Vagina (tissue), 2 donors: ENCODE results near the gene HCFC1R1.

Source experiments
- POLR2A ChIP-seq, 2 donors: fragments of 450-650 bp; IDR thresholded peaks; one replicate each; pipeline ENCODE4 v1.6.1; 2017; ENCODE audit warnings: antibody characterized with exemption in 2 of 2, mild to moderate bottlenecking in 2 of 2, moderate library complexity in 2 of 2
- POLR2AphosphoS5 ChIP-seq, 2 donors: sonication (generic); formaldehyde crosslinking; IDR thresholded peaks; one replicate each; pipeline ENCODE4 v1.9.0; 2017; ENCODE audit warnings: antibody characterized with exemption in 2 of 2, mild to moderate bottlenecking in 2 of 2, low read depth in 1 of 2; ENCODE audit not compliant: insufficient read depth in 1 of 2
- TF ChIP-seq, protein P1 (sequence below), 3 experiments: fragments of 450-650 bp in 2 of 3; fragments of 200-600 bp in 1 of 3; sonication (generic) in 1 of 3; IDR thresholded peaks; one replicate each; pipeline ENCODE4 v1.5.1; 2017 to 2019; ENCODE audit warnings: antibody characterized with exemption in 3 of 3, mild to moderate bottlenecking in 2 of 3, moderate library complexity in 2 of 3

DNA sequence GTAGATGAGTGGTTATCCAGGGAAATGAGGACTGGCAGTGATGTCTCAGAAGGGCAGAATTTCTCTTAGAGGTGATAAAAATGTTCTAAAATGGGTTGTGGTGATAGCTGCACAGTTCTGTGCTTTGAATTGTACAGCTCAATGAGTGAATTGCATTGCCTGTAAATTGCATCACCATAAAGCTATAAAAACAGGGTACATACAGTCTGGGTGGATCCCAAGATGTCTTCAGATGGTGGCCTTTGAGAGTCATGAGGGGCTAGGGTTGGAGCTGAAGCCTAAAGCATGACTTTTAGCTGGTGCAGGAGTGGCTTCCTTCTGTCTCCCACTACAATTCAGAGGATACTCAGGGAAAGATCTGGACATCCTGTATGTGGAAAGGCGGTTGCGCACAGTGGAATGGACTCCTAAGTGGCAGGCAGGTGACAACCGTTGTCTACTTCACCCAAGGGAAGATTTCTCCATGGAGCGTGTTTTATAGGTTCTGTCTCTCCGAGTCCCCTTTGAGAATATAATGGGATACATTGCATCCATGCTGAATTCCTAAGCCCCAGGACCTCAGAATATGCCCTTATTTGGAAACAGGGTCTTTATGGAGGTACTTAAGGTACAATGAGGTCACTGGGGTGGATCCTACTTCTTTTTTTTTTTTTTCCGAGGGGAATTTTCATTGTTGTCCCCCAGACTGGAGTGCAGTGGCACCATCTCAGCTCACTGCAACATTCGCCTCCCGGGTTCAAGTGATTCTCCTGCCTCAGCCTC is 40.1 kb upstream of the HCFC1R1 start:
- TF ChIP-seq, protein P1, sequence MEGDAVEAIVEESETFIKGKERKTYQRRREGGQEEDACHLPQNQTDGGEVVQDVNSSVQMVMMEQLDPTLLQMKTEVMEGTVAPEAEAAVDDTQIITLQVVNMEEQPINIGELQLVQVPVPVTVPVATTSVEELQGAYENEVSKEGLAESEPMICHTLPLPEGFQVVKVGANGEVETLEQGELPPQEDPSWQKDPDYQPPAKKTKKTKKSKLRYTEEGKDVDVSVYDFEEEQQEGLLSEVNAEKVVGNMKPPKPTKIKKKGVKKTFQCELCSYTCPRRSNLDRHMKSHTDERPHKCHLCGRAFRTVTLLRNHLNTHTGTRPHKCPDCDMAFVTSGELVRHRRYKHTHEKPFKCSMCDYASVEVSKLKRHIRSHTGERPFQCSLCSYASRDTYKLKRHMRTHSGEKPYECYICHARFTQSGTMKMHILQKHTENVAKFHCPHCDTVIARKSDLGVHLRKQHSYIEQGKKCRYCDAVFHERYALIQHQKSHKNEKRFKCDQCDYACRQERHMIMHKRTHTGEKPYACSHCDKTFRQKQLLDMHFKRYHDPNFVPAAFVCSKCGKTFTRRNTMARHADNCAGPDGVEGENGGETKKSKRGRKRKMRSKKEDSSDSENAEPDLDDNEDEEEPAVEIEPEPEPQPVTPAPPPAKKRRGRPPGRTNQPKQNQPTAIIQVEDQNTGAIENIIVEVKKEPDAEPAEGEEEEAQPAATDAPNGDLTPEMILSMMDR (IDR thresholded peaks at IDR 0.05): no peak
- no peak for TF ChIP-seq POLR2A (IDR thresholded peaks at IDR 0.05)
- TF ChIP-seq POLR2AphosphoS5 (IDR thresholded peaks at IDR 0.05; ENCODE audit: insufficient read depth in 1 of 2, low read depth in 1 of 2): no peak
